A673 (cell line): ENCODE measurements around the gene ADAMTS9.

Experiments
- EZH2 ChIP-seq: fragments of 200-600 bp; sonication (generic); IDR thresholded peaks from 2 replicates; pipeline ENCODE4 v1.6.1; 2017; ENCODE audit warnings: borderline replicate concordance, low read depth, mild to moderate bottlenecking, mixed read lengths, antibody characterized with exemption, low read length; ENCODE audit not compliant: poor library complexity, severe bottlenecking
- TF ChIP-seq, protein P1 (sequence below): fragments of 300-800, 200-600 bp; sonication (generic); conservative IDR thresholded peaks from 2 replicates; pipeline ENCODE4 v1.5.1; 2017; ENCODE audit warnings: low read depth, mild to moderate bottlenecking, antibody characterized with exemption, low read length, moderate library complexity, mixed read lengths

DNA sequence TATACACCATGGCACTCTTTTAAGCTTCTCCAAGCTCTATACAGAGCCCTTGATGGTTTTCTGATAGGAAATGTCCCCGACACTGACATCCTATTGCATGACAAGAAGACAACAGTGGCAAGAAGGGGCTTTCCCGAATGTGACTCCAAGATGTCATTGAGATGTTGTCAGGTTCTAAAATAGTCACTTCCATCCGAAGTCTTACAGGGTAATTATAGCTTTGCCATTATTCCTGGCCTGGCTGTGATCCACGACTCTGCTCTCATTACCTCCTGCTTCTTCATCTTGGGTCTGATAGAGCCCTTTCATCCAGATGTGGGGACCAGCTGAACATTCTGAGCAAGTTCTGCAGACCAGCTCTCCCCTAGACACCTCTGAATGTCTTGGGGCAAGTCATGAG lies 40.6 kb upstream of the ADAMTS9 start:
- TF ChIP-seq, protein P1, sequence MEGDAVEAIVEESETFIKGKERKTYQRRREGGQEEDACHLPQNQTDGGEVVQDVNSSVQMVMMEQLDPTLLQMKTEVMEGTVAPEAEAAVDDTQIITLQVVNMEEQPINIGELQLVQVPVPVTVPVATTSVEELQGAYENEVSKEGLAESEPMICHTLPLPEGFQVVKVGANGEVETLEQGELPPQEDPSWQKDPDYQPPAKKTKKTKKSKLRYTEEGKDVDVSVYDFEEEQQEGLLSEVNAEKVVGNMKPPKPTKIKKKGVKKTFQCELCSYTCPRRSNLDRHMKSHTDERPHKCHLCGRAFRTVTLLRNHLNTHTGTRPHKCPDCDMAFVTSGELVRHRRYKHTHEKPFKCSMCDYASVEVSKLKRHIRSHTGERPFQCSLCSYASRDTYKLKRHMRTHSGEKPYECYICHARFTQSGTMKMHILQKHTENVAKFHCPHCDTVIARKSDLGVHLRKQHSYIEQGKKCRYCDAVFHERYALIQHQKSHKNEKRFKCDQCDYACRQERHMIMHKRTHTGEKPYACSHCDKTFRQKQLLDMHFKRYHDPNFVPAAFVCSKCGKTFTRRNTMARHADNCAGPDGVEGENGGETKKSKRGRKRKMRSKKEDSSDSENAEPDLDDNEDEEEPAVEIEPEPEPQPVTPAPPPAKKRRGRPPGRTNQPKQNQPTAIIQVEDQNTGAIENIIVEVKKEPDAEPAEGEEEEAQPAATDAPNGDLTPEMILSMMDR: no peak
- TF ChIP-seq EZH2: no peak
